CD8-positive, alpha-beta memory T cell (primary cell): ENCODE results near the gene ABLIM2. TPM values are rescaled to one million over a fixed set of nuclear protein-coding genes. Genes with fewer than 3 reads are reported as not detected.
A peak's percentile ranks its signal among the peaks of the same experiment; 100 is the strongest.

Experiments used
- CTCF ChIA-PET: fragments of 350-600 bp; sonication (Branson Sonifier 250); formaldehyde crosslinking; loops from one replicate; lab custom pipeline; 2021; ENCODE audit warnings: antibody characterized with exemption; lab: Charles Lee
- POLR2A ChIA-PET: fragments of 350-600 bp; sonication (Branson Sonifier 250); formaldehyde crosslinking; loops from one replicate; lab custom pipeline; 2021; ENCODE audit warnings: antibody characterized with exemption; lab: Charles Lee
- DNase-seq, 5 donors: peaks; one replicate each; pipeline versions ENCODE4 v3.0.0 to v3.0.0-alpha.2; 2020 to 2022; ENCODE audit warnings: mixed read lengths in 1 of 5
- H3K27ac ChIP-seq: one replicate; pipeline ENCODE4 v1.7.0; 2013; ENCODE audit warnings: low read depth, mild to moderate bottlenecking, low read length, moderate library complexity
- H3K27me3 ChIP-seq: 2 replicates; pipeline ENCODE4 v1.7.0; 2013; ENCODE audit warnings: low read length, mild to moderate bottlenecking; ENCODE audit not compliant: insufficient read depth, poor library complexity, severe bottlenecking
- H3K36me3 ChIP-seq: 2 replicates; pipeline ENCODE4 v1.7.0; 2013; ENCODE audit warnings: mild to moderate bottlenecking, low read length, moderate library complexity; ENCODE audit not compliant: insufficient read depth
- H3K4me1 ChIP-seq: 2 replicates; pipeline ENCODE4 v1.7.0; 2013; ENCODE audit warnings: mild to moderate bottlenecking, low read length, moderate library complexity; ENCODE audit not compliant: insufficient read depth
- H3K4me3 ChIP-seq: 2 replicates; pipeline ENCODE4 v1.7.0; 2013; ENCODE audit warnings: mild to moderate bottlenecking, low read length
- H3K9me3 ChIP-seq: 2 replicates; pipeline ENCODE4 v1.7.0; 2013; ENCODE audit warnings: mild to moderate bottlenecking, low read length
- H3K27ac Mint-ChIP-seq, 8 donors: one replicate each; pipeline ENCODE4 v1.8.0; 2020 to 2021; ENCODE audit warnings: mixed read lengths in 8 of 8, mild to moderate bottlenecking in 6 of 8, inconsistent platforms in 3 of 8, moderate library complexity in 3 of 8
- H3K27me3 Mint-ChIP-seq, 2 donors: one replicate each; pipeline ENCODE4 v1.8.0; 2020 to 2021; ENCODE audit warnings: mixed read lengths in 2 of 2, mild to moderate bottlenecking in 1 of 2, moderate library complexity in 1 of 2
- H3K36me3 Mint-ChIP-seq, 3 donors: one replicate each; pipeline ENCODE4 v1.8.0; 2020 to 2021; ENCODE audit warnings: mixed read lengths in 3 of 3, inconsistent platforms in 1 of 3, mild to moderate bottlenecking in 1 of 3
- H3K4me1 Mint-ChIP-seq, 3 donors: one replicate each; pipeline ENCODE4 v1.8.0; 2020 to 2021; ENCODE audit warnings: mixed read lengths in 3 of 3, inconsistent platforms in 1 of 3, mild to moderate bottlenecking in 1 of 3
- H3K4me3 Mint-ChIP-seq, 7 donors: one replicate each; pipeline ENCODE4 v1.8.0; 2020 to 2021; ENCODE audit warnings: mixed read lengths in 7 of 7, mild to moderate bottlenecking in 6 of 7, moderate library complexity in 4 of 7, inconsistent platforms in 2 of 7
- H3K9me3 Mint-ChIP-seq, 5 donors: one replicate each; pipeline ENCODE4 v1.8.0; 2020 to 2022; ENCODE audit warnings: mixed read lengths in 5 of 5, mild to moderate bottlenecking in 3 of 5, moderate library complexity in 2 of 5, inconsistent platforms in 1 of 5
- polyA plus RNA-seq: library from polyadenylated mRNA; unstranded; fragments of 300-500 nt; fragmentation: Illumina TruSeq; gene quantifications from one replicate; pipeline ENCODE4 v1.2.3, GENCODE V29; 2021
- total RNA-seq, 2 experiments: library from RNA; stranded (reverse); gene quantifications; one replicate each; pipeline ENCODE4 v1.2.3, GENCODE V29; 2021

Gene ABLIM2
- total and polyA plus RNA-seq, 3 experiments from 2014 or later = 0.72 to 1.2 (median 1.1) TPM

GRCh38 chr4:8157944-8158709 is 486 bp downstream of the ABLIM2 start:
- no peak for DNase-seq
- Mint-ChIP-seq H3K27ac (no peak overlapping the region), H3K9me3 (no peaks in the 10 kb centered on the region), H3K36me3 (peaks cover 0 to 4% (median 0%) of the 10 kb centered on the region in 3 donors), H3K27me3 (peaks cover 3 to 4% of the 10 kb centered on the region in 2 donors), H3K4me1 (peaks cover 14 to 24% (median 23%) of the 10 kb centered on the region in 3 donors), H3K4me3 (peak overlapping the region; percentile 64 to 97 (median 74))
- ChIA-PET POLR2A (interaction anchor here (1.9 kb wide), 1 partner anchor 41 kb away, joined by 9 read pairs; the partner anchor contains the start of gene SH3TC1), CTCF (interaction anchor here (1.8 to 2.4 kb wide), 2 partner anchors 15 to 19 kb away, joined by 4 to 14 read pairs; no protein-coding TSS in a partner anchor)
- no peaks in the 10 kb centered on the region for H3K9me3 ChIP-seq
- H3K36me3 ChIP-seq = no peaks in the 10 kb centered on the region
- H3K27ac ChIP-seq = no peak overlapping the region
- H3K27me3 ChIP-seq = no peaks in the 10 kb centered on the region
- peaks cover 15% of the 10 kb centered on the region for H3K4me1 ChIP-seq
- H3K4me3 ChIP-seq = peak overlapping the region; percentile 66

- Histone ChIP-seq H3K36me3 (no peaks in the 10 kb centered on the region), H3K4me1 (peaks cover 15% of the 10 kb centered on the region), H3K4me3 (no peak overlapping the region), H3K27ac (no peak overlapping the region), H3K9me3 (no peaks in the 10 kb centered on the region), H3K27me3 (no peaks in the 10 kb centered on the region)
- H3K9me3 Mint-ChIP-seq = no peaks in the 10 kb centered on the region
- H3K36me3 Mint-ChIP-seq = peaks cover 0 to 4% (median 0%) of the 10 kb centered on the region in 3 donors
- peaks cover 3 to 4% of the 10 kb centered on the region in 2 donors for H3K27me3 Mint-ChIP-seq
- H3K27ac Mint-ChIP-seq = peak overlapping the region in 2 of 8 donors; percentile 9 to 90
- no peak for DNase-seq
- CTCF ChIA-PET = no interaction called here
- H3K4me3 Mint-ChIP-seq = peak overlapping the region; percentile 51 to 97 (median 62)
- peaks cover 14 to 24% (median 23%) of the 10 kb centered on the region in 3 donors for H3K4me1 Mint-ChIP-seq
- POLR2A ChIA-PET = no interaction called here
Observed at GRCh38 chr4:8157496-8157895, 1.1 kb downstream of the ABLIM2 start.

GRCh38 chr4:8156617-8157016 is 2.0 kb downstream of the ABLIM2 start:
- H3K27me3 ChIP-seq = no peaks in the 10 kb centered on the region
- no peaks in the 10 kb centered on the region for H3K36me3 ChIP-seq
- H3K27ac ChIP-seq = no peak overlapping the region
- CTCF ChIA-PET = no interaction called here
- no peak for DNase-seq
- H3K9me3 ChIP-seq = no peaks in the 10 kb centered on the region
- no peak overlapping the region for H3K27ac Mint-ChIP-seq
- H3K4me3 ChIP-seq = no peak overlapping the region
- peaks cover 0 to 4% (median 0%) of the 10 kb centered on the region in 3 donors for H3K36me3 Mint-ChIP-seq
- peaks cover 14 to 24% (median 23%) of the 10 kb centered on the region in 3 donors for H3K4me1 Mint-ChIP-seq
- peak overlapping the region in 1 of 7 donors; percentile 61 for H3K4me3 Mint-ChIP-seq
- no peaks in the 10 kb centered on the region for H3K9me3 Mint-ChIP-seq
- POLR2A ChIA-PET = no interaction called here
- peaks cover 3 to 4% of the 10 kb centered on the region in 2 donors for H3K27me3 Mint-ChIP-seq
- H3K4me1 ChIP-seq = peaks cover 15% of the 10 kb centered on the region

GRCh38 chr4:8155660-8156421 is 2.8 kb downstream of the ABLIM2 start:
- POLR2A ChIA-PET = no interaction called here
- no peak for DNase-seq

GRCh38 chr4:8155048-8155447 is 3.6 kb downstream of the ABLIM2 start:
- Mint-ChIP-seq H3K27me3 (peaks cover 3 to 4% of the 10 kb centered on the region in 2 donors), H3K36me3 (peaks cover 0 to 4% (median 0%) of the 10 kb centered on the region in 3 donors), H3K4me1 (peaks cover 12 to 20% (median 19%) of the 10 kb centered on the region in 3 donors), H3K9me3 (no peaks in the 10 kb centered on the region), H3K4me3 (no peak overlapping the region), H3K27ac (no peak overlapping the region)
- ChIA-PET CTCF (no interaction called here), POLR2A (no interaction called here)
- H3K4me3 ChIP-seq = no peak overlapping the region
- H3K4me1 ChIP-seq = peaks cover 15% of the 10 kb centered on the region
- H3K9me3 ChIP-seq = no peaks in the 10 kb centered on the region
- H3K27me3 ChIP-seq = no peaks in the 10 kb centered on the region
- H3K36me3 ChIP-seq = no peaks in the 10 kb centered on the region
- no peak overlapping the region for H3K27ac ChIP-seq
- DNase-seq = no peak

More at GRCh38 chr4:8155660-8156421, 2.8 kb downstream of the ABLIM2 start:
- Mint-ChIP-seq H3K9me3 (no peaks in the 10 kb centered on the region), H3K4me1 (peaks cover 14 to 24% (median 23%) of the 10 kb centered on the region in 3 donors), H3K27me3 (peaks cover 3 to 4% of the 10 kb centered on the region in 2 donors), H3K36me3 (peaks cover 0 to 4% (median 0%) of the 10 kb centered on the region in 3 donors), H3K27ac (no peak overlapping the region), H3K4me3 (peak overlapping the region in 2 of 7 donors; percentile 39 to 49)
- H3K27me3 ChIP-seq = no peaks in the 10 kb centered on the region
- CTCF ChIA-PET = no interaction called here
- peaks cover 15% of the 10 kb centered on the region for H3K4me1 ChIP-seq
- H3K4me3 ChIP-seq = no peak overlapping the region
- no peak overlapping the region for H3K27ac ChIP-seq
- no peaks in the 10 kb centered on the region for H3K36me3 ChIP-seq
- no peaks in the 10 kb centered on the region for H3K9me3 ChIP-seq

- Mint-ChIP-seq H3K36me3 (peaks cover 0 to 1% (median 0%) of the 10 kb centered on the region in 3 donors), H3K27me3 (peaks cover 0 to 4% of the 10 kb centered on the region in 2 donors), H3K4me3 (peak overlapping the region in 1 of 7 donors; percentile 40), H3K9me3 (no peaks in the 10 kb centered on the region), H3K27ac (no peak overlapping the region), H3K4me1 (peaks cover 3 to 8% (median 6%) of the 10 kb centered on the region in 3 donors)
- Histone ChIP-seq H3K4me1 (peaks cover 6% of the 10 kb centered on the region), H3K27ac (no peak overlapping the region), H3K27me3 (no peaks in the 10 kb centered on the region), H3K36me3 (no peaks in the 10 kb centered on the region), H3K4me3 (no peak overlapping the region), H3K9me3 (no peaks in the 10 kb centered on the region)
- ChIA-PET POLR2A (no interaction called here), CTCF (interaction anchor here (1.0 kb wide), 1 partner anchor 23 kb away, joined by 4 read pairs; no protein-coding TSS in a partner anchor)
- no peak for DNase-seq
Observed at GRCh38 chr4:8153441-8153840, 5.2 kb downstream of the ABLIM2 start.

GRCh38 chr4:8152865-8153257 is 5.8 kb downstream of the ABLIM2 start:
- Histone ChIP-seq H3K4me1 (peaks cover 5% of the 10 kb centered on the region), H3K9me3 (no peaks in the 10 kb centered on the region), H3K36me3 (no peaks in the 10 kb centered on the region), H3K27me3 (no peaks in the 10 kb centered on the region), H3K4me3 (no peak overlapping the region), H3K27ac (no peak overlapping the region)
- Mint-ChIP-seq H3K4me1 (peaks cover 3 to 8% (median 6%) of the 10 kb centered on the region in 3 donors), H3K27me3 (peaks cover 0 to 4% of the 10 kb centered on the region in 2 donors), H3K4me3 (peak overlapping the region in 1 of 7 donors; percentile 40), H3K36me3 (peaks cover 0 to 2% (median 0%) of the 10 kb centered on the region in 3 donors), H3K9me3 (no peaks in the 10 kb centered on the region), H3K27ac (no peak overlapping the region)
- DNase-seq = no peak
- POLR2A ChIA-PET = no interaction called here
- CTCF ChIA-PET = interaction anchor here (1.0 kb wide), 1 partner anchor 24 kb away, joined by 4 read pairs; no protein-coding TSS in a partner anchor
